HCT116 (cell line): Measurements from ENCODE around the gene MSI2. TPM values are rescaled to one million over a fixed set of nuclear protein-coding genes. Genes with fewer than 3 reads are reported as not detected.

Experiments used
- ATAC-seq: fragments of 200-7000 bp; cut with Tn5 transposase; 2 replicates; pipeline ENCODE4 v1.9.1; 2020; ENCODE audit warnings: mild to moderate bottlenecking, moderate library complexity
- BruUV-seq: library from RNA; stranded (reverse); fragments of 400-500 nt; replicated peaks from 2 replicates; lab custom pipeline; 2021; lab: Mats Ljungman, UMichigan
- CTCF ChIA-PET: fragments of 300-600 bp; sonication (Branson Sonifier 250); formaldehyde crosslinking; loops from one replicate; lab custom pipeline; 2021; ENCODE audit warnings: antibody characterized with exemption; lab: Charles Lee
- POLR2A ChIA-PET: fragments of 300-600, 350-600 bp; sonication (Branson Sonifier 250); formaldehyde crosslinking; loops from one replicate; lab custom pipeline; 2021; ENCODE audit warnings: antibody characterized with exemption; lab: Charles Lee
- RAD21 ChIA-PET, 2 experiments: fragments of 300-600 bp; sonication (Branson Sonifier 250); formaldehyde crosslinking; loops; one replicate each; lab custom pipeline; 2023; ENCODE audit warnings: low total read pairs in 2 of 2; ENCODE audit not compliant: uncharacterized antibody in 2 of 2, unreplicated experiment in 2 of 2, low non-redundant PET in 1 of 2; lab: Charles Lee
- DNase-seq: peaks from one replicate; pipeline ENCODE4 v3.0.0-alpha.2; 2010; ENCODE audit warnings: low read depth, low spot score
- H2AFZ ChIP-seq: fragments of 200-600 bp; shearing (Covaris generic), sonication (generic); 2 replicates; pipeline ENCODE4 v1.6.1; 2017; ENCODE audit warnings: low read depth, mixed run types, mixed read lengths, antibody characterized with exemption, low read length; ENCODE audit not compliant: poor library complexity, severe bottlenecking
- H3K27ac ChIP-seq: 2 replicates; pipeline ENCODE4 v1.5.1; 2012; ENCODE audit warnings: low read depth, low read length
- H3K27me3 ChIP-seq: fragments of 200-600 bp; sonication (generic); 2 replicates; pipeline ENCODE4 v1.6.1; 2016; ENCODE audit warnings: mixed run types, low read length, mixed read lengths; ENCODE audit not compliant: insufficient read depth
- H3K36me3 ChIP-seq, 2 experiments: fragments of 200-500 bp in 1 of 2; fragments of 200-600 bp in 1 of 2; sonication (Bioruptor generic) in 1 of 2; sonication (generic) in 1 of 2; 2 replicates each; pipeline versions ENCODE4 v1.5.1 to v1.6.1; 2014 to 2016; ENCODE audit warnings: low read length in 2 of 2, inconsistent platforms in 1 of 2, mixed read lengths in 1 of 2, mixed run types in 1 of 2; ENCODE audit not compliant: insufficient read depth in 2 of 2, control insufficient read depth in 1 of 2
- H3K4me1 ChIP-seq, 2 experiments: fragments of 200-600 bp in 1 of 2; sonication (generic) in 1 of 2; 2 replicates each; pipeline versions ENCODE4 v1.5.1 to v1.6.1; 2012 to 2017; ENCODE audit warnings: low read length in 2 of 2, inconsistent platforms in 1 of 2, mild to moderate bottlenecking in 1 of 2, mixed read lengths in 1 of 2, mixed run types in 1 of 2, moderate library complexity in 1 of 2; ENCODE audit not compliant: insufficient read depth in 2 of 2, control insufficient read depth in 1 of 2
- H3K4me2 ChIP-seq: fragments of 200-600 bp; sonication (generic); 2 replicates; pipeline ENCODE4 v1.6.1; 2017; ENCODE audit warnings: mixed run types, low read length, mixed read lengths
- H3K4me3 ChIP-seq, 2 experiments: fragments of 200-600 bp in 1 of 2; sonication (generic) in 1 of 2; replicated peaks in 1 of 2; 2 replicates each; pipeline ENCODE4 v1.5.1; 2011 to 2016; ENCODE audit warnings: low read length in 2 of 2, control low read depth in 1 of 2, low read depth in 1 of 2, mild to moderate bottlenecking in 1 of 2, mixed read lengths in 1 of 2, mixed run types in 1 of 2
- H3K79me2 ChIP-seq: fragments of 200-600 bp; sonication (generic); 2 replicates; pipeline ENCODE4 v1.6.1; 2017; ENCODE audit warnings: mild to moderate bottlenecking, mixed run types, low read length, moderate library complexity, mixed read lengths; ENCODE audit not compliant: insufficient read depth
- H3K9ac ChIP-seq: fragments of 200-600 bp; sonication (generic); 2 replicates; pipeline ENCODE4 v1.6.1; 2016; ENCODE audit warnings: low read length, mixed read lengths
- H3K9me2 ChIP-seq: fragments of 200-600 bp; sonication (generic), shearing (Covaris generic); 2 replicates; pipeline ENCODE4 v1.6.1; 2017; ENCODE audit warnings: mixed run types, mild to moderate bottlenecking, moderate library complexity; ENCODE audit not compliant: insufficient read depth
- H3K9me3 ChIP-seq, 2 experiments: fragments of 200-500 bp in 1 of 2; fragments of 200-600 bp in 1 of 2; sonication (Bioruptor generic) in 1 of 2; sonication (generic) in 1 of 2; 2 replicates each; pipeline ENCODE4 v1.6.1; 2014 to 2017; ENCODE audit warnings: low read length in 2 of 2, mixed read lengths in 2 of 2, inconsistent platforms in 1 of 2, low read depth in 1 of 2, mild to moderate bottlenecking in 1 of 2, mixed run types in 1 of 2, moderate library complexity in 1 of 2; ENCODE audit not compliant: control insufficient read depth in 1 of 2, insufficient read depth in 1 of 2
- H4K20me1 ChIP-seq: fragments of 200-600 bp; sonication (generic), shearing (Covaris generic); 2 replicates; pipeline ENCODE4 v1.6.1; 2017; ENCODE audit warnings: mixed run types, mild to moderate bottlenecking, moderate library complexity; ENCODE audit not compliant: insufficient read depth
- CBX3 ChIP-seq: IDR thresholded peaks from 2 replicates; pipeline ENCODE4 v1.6.1; 2012; ENCODE audit warnings: low read depth
- EGR1 ChIP-seq: IDR thresholded peaks from 2 replicates; pipeline ENCODE4 v1.6.1; 2012; ENCODE audit warnings: low read depth
- ELF1 ChIP-seq: IDR thresholded peaks from 2 replicates; pipeline ENCODE4 v1.6.1; 2012; ENCODE audit warnings: low read depth, borderline replicate concordance
- EZH2phosphoT487 ChIP-seq: fragments of 200-600 bp; IDR thresholded peaks from 2 replicates; pipeline ENCODE4 v1.6.1; 2018; ENCODE audit warnings: antibody characterized with exemption, borderline replicate concordance
- FOSL1 ChIP-seq: IDR thresholded peaks from 2 replicates; pipeline ENCODE4 v1.6.1; 2012; ENCODE audit warnings: low read depth
- MAX ChIP-seq: IDR thresholded peaks from 2 replicates; pipeline ENCODE4 v1.6.1; 2012
- POLR2A ChIP-seq: IDR thresholded peaks from 2 replicates; pipeline ENCODE4 v1.7.0; 2011; ENCODE audit warnings: borderline replicate concordance; ENCODE audit not compliant: insufficient read depth, insufficient read length; ENCODE audit errors: extremely low read depth
- RAD21 ChIP-seq: IDR thresholded peaks from 2 replicates; pipeline ENCODE4 v1.6.1; 2012; ENCODE audit warnings: low read depth, mild to moderate bottlenecking
- REST ChIP-seq: IDR thresholded peaks from 2 replicates; pipeline ENCODE4 v1.6.1; 2012; ENCODE audit warnings: low read depth
- SIN3A ChIP-seq: IDR thresholded peaks from 2 replicates; pipeline ENCODE4 v1.6.1; 2012; ENCODE audit warnings: low read depth
- SP1 ChIP-seq: IDR thresholded peaks from 2 replicates; pipeline ENCODE4 v1.6.1; 2012; ENCODE audit warnings: low read depth
- SRF ChIP-seq: IDR thresholded peaks from 2 replicates; pipeline ENCODE4 v1.6.1; 2012; ENCODE audit warnings: low read depth
- TCF7L2 ChIP-seq: IDR thresholded peaks from 2 replicates; pipeline ENCODE4 v1.7.0; 2011; ENCODE audit warnings: borderline replicate concordance, inconsistent platforms; ENCODE audit not compliant: insufficient read depth, insufficient read length; ENCODE audit errors: extremely low read depth
- YY1 ChIP-seq: IDR thresholded peaks from 2 replicates; pipeline ENCODE4 v1.6.1; 2011; ENCODE audit warnings: low read length, low read depth, moderate library complexity, mild to moderate bottlenecking; ENCODE audit not compliant: insufficient replicate concordance; ENCODE audit errors: extremely low read depth
- ZBTB33 ChIP-seq: IDR thresholded peaks from 2 replicates; pipeline ENCODE4 v1.6.1; 2011; ENCODE audit warnings: mild to moderate bottlenecking, low read length, moderate library complexity; ENCODE audit not compliant: insufficient replicate concordance; ENCODE audit errors: extremely low read depth
- ZFX ChIP-seq: fragments of 450-650 bp; IDR thresholded peaks from 2 replicates; pipeline ENCODE4 v1.6.1; 2017
- intact Hi-C: fragments of 100-400 bp; cut with micrococcal nuclease; formaldehyde crosslinking; loops from 2 replicates; pipeline ENCODE4 v1.10.0; 2022
- total RNA-seq: library from RNA; stranded (reverse); gene quantifications from one replicate; pipeline ENCODE4 v1.2.1, GENCODE V29; 2021; ENCODE audit not compliant: unreplicated experiment

The MSI2 gene
- total RNA-seq, 1 experiment from 2014 or later = 137 TPM

GRCh38 chr17:57694051-57694450 is 437.7 kb downstream of the MSI2 start:
- Histone ChIP-seq H3K4me3 (no peak overlapping the region), H3K4me2 (no peak overlapping the region), H3K9me3 (no peaks in the 10 kb centered on the region), H2AFZ (no peak overlapping the region), H3K27me3 (no peaks in the 10 kb centered on the region), H3K36me3 (no peaks in the 10 kb centered on the region), H3K4me1 (peaks cover 0 to 5% of the 10 kb centered on the region in 2 experiments; a peak in 1 of 4 replicates), H3K79me2 (no peaks in the 10 kb centered on the region), H3K9me2 (no peaks in the 10 kb centered on the region), H4K20me1 (no peaks in the 10 kb centered on the region), H3K9ac (no peak overlapping the region), H3K27ac (no peak overlapping the region)
- ChIA-PET CTCF (interaction anchor here (3.0 kb wide), 1 partner anchor 22 kb away, joined by 14 read pairs; no protein-coding TSS in a partner anchor), POLR2A (no interaction called here), RAD21 (no interaction called here)
- no TSS peak for BruUV-seq
- ATAC-seq = no peak
- no peak for DNase-seq
- intact Hi-C loops = no loop called here
- TF ChIP-seq ELF1 (no peak), ZFX (no peak), TCF7L2 (no peak), SP1 (no peak), CBX3 (no peak), ZBTB33 (no peak), MAX (no peak), YY1 (no peak), POLR2A (no peak), EZH2phosphoT487 (no peak), FOSL1 (no peak), SRF (no peak), EGR1 (no peak), SIN3A (no peak), REST (no peak), RAD21 (no peak)
